NCI-H2107 treated with DMSO at 0.1 percent for 48 hours (cell line): Measurements from ENCODE around the gene CBLL1.

Experiments used
- DNase-seq: peaks from one replicate; lab custom pipeline; 2025; ENCODE audit not compliant: unreplicated experiment; lab: John Stamatoyannopoulos, UW

CBLL1 gene

DNA sequence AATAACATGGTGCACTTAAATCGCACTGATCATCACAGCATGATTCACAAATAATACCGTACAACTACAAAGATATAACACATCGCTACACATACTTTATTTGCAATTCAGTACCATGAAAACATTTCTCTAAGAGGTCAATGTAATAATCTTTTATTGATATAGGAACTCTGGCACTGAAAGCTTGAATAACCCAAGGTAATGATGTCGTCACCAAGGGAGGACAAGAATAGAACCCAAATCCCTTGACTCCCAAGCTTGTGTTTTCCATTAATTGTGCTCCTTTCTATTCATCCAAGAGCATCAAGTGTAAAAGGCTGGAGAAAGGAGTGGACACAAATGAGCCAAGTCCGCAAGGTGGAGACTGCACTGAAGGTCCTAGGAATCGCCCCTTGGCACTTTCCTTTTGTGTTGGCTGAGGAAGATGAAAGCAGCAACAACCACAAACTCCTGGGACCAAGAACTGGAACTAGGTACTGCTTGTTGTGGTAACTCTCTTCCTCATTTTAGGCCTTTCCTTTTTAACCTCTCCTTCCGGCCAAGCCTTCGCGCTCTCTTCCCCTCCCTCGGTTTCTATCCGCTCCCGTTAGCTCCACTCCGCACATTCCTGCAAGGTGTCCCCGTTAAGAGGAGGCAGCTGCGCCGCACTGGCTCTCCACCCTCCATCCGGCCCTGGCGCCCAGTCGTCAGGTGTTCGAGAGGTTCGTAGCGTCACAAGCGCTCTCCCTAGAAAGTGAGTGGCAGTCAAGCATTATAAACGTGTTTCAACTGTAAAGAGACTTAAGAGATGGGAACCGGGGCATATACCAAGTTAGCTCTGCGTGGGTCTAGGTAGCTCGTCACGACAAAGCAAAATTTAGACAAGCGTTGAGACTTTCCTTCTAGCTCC is 1.0 kb upstream of the CBLL1 start:
- DNase-seq = peak; percentile 92

DNA sequence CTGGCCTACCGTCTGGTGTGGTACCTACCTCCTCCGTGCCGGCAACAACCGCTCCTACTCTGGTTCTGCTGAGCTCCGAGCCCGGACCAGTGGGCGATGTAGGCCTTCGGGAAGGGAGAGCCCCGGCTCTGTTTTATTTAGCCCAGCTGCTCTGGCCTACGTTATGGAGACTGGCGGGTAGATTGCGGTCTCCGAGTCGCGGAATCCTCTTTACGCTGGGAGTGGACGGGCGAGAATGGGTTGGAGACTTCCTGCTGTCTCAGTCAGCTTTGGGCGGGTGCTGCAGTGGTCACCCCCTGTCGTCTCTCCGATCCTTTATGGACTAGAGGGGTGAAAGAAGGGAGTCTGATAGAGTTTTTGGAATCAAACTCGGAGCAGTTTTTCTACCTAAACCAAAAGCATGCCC is 406 bp downstream of the CBLL1 start:
- DNase-seq = no peak

DNA sequence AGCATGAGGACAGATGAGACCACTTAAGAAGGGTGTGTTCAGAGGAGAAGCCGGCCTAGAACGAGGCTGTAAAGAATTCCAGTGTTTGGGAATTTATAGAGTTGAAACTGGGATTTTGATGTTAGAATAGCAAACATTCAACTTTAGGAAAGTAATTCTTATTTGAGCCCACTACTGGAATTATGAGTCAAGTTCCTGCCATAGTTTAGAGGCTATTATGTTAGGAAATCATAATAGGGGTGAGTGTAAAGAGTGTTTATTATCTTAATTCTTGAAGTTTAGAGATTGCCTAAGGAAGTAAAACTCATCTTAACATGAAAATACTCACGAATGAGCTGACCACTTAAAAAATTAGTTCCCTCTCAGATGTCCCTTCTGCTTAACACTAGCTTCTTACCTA is 2.1 kb downstream of the CBLL1 start:
- no peak for DNase-seq

DNA sequence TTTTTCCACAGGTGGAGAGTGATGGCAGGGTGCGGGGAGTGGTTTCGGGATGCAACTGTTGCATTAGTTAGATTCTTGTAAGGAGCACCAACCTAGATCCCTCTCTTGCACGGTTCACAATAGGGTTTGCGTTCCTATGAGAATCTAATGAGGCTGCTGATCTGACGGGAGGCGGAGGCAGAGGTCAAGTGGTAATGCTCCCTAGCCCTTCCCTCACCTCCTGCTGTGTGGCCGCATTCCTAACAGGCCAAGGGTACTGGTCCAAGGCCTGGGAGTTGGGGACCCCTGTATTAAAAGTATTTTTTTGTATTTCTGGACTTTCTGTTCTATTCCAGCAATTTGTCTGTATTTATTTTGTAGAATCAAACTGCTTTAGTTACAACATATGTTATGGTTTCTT is 7.2 kb downstream of the CBLL1 start:
- DNase-seq = no peak

DNA sequence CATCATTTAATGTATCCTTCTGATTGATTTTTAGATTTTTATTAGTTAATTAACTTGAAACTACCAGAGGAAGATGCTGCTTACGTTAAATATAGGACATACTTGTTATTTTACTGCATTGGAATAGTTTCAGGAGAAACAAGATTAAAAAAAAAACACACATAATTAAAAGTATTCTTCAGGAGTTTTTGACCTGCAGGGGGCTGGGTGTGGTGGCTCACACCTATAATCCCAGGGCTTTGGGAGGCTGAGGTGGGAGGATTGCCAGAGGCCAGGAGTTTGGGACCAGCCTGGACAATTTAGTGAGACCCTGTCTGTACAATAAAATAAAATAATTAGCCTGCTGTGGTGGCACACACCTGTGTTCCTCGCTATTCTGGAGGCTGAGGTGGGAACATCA is 10.7 kb downstream of the CBLL1 start:
- no peak for DNase-seq

DNA sequence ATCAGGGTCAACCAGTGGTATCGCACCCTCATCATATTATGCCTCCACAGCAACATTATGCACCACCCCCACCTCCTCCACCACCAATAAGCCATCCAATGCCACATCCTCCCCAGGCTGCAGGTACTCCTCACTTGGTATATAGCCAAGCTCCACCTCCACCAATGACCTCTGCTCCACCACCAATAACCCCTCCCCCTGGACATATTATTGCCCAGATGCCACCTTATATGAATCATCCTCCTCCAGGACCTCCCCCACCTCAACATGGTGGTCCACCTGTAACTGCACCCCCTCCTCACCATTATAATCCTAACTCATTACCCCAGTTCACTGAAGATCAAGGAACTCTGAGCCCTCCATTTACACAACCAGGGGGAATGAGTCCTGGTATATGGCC is 14.7 kb downstream of the CBLL1 start:
- DNase-seq = no peak

DNA sequence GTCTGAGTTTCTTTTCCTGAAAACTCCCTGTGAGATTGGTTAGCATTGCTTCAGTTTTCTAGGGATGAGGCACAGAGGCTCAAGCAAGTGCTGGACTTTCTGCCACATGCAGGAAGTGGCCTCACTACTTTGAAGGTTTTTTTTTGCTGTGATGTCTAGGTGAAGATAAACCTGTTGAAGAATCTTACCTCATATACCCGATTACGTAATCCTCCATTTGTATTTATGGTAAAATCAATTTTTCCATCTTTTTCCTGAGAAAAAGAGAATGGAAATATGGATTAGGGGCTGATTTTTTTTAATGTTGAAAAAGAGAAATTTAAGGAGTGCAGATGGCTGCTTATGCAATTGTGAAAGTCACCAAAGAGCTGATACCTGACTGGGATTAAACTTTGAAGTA is 23.4 kb downstream of the CBLL1 start:
- DNase-seq = no peak

DNA sequence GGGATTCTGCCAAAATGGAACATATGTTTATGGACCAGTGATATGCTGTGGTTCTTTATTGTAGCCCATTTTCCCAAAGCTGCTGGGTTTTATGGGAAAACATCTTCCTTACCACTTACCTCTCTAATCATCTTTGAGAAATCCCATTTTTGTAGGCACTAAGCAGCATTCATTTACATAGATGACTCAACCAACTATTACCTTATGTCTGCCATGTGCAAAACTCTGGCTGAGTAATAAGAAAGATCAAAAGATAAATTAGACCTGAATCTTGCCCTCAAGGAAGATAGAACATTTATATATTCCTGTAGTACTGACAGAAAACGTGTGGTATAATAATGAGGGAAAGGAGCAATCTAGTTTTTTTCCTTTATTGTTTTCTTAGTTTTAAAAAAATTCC is 24.3 kb downstream of the CBLL1 start:
- DNase-seq = no peak

DNA sequence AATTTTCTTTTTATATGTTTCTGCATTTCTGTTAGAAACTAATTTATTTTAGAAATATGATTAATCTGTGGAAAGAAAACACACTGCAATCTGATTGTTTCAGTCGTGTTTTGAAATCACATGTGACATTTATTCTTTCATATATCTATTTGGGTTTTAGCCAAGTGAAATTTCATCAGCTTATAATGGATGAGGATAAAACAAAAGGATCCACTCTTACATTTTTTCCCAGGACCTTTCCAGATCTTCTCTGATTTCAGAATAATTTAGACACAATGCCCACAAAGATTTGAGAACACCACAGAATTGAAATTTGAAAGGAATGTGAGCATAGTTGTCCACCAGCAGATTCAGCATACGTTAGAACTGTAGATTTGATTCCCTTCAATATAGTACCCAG is 29.1 kb downstream of the CBLL1 start:
- DNase-seq = no peak

DNA sequence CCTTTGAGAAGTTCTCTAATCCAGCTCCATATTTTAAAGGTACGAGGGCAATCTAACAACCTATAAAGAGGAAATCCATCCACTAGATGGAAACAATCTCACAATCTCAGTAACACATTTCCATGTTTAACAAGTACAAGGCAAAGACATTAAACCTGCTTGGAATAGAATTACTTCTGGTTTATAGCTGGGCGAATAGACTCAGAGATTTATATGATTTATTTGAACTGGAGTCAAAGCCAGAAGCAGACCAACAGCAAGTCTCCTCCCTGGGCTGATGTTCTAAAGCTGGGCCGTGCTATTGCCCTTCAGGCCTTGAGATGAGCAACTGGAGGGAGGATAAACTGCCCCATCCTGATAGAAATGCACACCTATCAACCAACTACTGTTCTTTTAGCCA is 33.8 kb downstream of the CBLL1 start:
- no peak for DNase-seq

DNA sequence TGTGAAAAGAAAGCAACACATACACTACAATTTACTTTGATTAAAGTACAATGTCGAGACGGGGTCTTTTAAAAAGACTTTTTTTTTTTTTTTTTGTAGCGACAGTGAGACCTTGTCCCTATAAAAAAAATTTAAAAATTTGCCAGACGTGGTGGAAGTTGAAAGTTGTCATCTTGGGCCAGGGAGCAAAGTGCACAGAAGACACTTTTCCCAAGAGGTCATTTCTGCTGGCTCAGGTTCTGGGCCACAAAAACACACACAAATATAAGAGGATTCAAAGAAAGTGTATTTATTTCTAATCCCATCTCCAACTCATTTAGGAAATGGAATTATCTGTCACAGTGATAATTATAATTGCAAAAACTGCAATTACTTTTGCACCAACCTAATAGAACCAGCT is 34.3 kb downstream of the CBLL1 start:
- DNase-seq = no peak

DNA sequence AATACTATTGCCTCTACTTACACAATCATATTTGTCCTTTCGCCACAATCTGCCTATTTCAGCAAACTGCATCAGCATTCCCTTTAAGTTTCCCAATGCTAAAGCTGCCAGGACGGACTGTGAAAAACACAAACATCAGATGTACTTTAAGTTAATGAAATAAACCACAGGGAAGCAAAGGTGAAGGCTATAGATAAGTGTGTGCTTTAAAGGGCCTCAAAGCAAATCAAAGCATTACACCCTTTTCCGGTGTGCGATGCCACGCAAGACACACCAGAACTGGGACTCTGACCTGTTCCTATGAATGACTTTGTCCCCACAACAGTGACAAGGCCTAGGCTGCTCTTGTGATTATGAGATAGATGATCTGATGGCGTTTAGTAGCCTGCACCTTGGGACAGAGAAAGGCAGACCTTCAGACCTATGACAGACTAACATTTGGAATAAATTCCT is 35.7 kb downstream of the CBLL1 start:
- DNase-seq = no peak

DNA sequence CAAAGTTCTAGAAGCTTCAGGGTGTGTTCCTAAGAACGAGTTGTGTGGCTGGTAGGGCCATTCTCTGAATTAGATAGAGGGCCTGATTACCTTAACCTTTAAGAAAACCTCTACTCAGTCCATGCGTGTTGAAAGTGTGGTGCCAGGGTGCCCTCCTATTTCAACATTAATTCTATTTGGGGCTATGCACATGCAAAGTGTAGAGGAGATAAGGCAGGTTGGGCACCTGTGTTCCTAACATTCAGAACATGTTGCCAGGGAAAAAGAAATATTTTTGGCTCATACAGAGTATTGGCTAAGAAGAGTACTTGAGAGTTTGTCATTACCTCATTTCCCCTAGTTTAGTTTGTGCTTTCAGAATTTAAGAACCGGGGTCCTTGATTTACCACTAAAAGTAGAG is 38.4 kb downstream of the CBLL1 start:
- no peak for DNase-seq

DNA sequence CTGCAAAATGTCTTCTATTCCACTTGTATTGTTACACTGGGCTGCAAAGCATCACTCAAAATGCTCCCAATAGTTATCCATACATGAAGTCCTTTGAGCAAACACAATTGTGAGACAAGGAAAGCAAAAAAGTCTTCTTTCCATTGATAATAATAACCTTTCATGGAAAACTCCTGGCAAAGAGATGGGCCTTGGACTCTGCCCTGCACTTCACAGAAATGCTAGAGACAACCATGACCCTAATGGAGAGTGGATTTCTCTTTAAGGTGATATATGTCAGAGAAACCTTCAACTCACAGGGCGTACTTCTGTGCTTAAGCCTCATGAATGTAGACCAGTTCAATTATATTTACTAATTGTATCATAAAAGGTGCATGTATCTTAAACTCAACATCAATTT is 39.7 kb downstream of the CBLL1 start:
- DNase-seq = no peak

DNA sequence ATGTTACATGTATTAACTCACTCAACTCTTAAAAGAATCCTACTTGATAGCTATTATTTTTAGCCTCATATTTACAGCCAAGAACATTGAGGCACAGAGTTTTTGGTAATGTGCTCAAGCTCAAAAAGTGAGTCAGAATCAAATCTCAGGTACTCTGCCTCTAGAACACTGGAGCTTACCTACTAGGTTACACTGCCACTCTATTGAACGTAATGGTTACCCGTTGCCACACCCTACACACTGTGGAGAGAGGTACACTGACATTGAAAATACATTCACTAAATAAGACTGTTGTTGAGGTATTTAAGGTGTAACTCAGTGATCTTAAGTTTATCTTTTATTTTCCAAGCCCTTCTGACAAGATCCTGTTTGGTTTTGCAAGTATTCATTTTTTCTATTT is 41.2 kb downstream of the CBLL1 start:
- no peak for DNase-seq

DNA sequence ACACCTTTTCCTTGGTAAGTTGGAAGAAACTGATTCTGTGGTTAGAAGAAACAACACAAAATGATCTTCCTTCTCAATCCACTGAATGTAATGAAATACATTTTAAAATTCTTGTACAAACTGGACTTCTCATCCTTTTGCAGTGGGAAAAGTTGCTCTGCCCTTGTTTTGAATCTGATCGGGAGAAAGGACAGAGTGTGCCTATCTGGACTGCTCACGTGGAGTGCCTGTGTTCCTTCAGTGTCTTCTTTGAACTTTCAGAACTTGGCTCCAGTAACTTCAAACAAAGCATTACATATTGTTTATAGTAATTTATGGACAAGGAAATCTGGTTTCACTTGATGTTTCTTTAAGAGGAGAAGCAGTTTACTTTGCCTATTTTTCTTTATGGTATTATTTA is 42.0 kb downstream of the CBLL1 start:
- DNase-seq = no peak

DNA sequence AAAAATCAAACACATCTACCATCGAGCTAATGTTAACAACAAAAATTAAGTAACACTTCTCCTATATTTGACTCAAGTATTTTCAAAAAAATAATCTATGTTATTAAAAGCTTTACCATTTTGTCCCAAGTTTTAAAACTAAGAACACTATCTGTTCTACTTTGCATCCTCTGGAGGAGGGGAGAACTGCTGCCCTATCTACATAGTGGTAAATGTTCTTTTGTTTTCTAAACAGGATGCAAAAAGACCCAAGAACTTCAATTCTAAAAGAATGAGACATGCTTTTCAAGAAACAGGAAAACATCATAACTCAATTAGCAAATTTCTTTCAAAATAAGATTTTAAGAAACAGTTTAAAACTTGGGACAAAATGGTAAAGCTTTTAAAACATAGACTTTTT is 44.3 kb downstream of the CBLL1 start:
- DNase-seq = no peak

DNA sequence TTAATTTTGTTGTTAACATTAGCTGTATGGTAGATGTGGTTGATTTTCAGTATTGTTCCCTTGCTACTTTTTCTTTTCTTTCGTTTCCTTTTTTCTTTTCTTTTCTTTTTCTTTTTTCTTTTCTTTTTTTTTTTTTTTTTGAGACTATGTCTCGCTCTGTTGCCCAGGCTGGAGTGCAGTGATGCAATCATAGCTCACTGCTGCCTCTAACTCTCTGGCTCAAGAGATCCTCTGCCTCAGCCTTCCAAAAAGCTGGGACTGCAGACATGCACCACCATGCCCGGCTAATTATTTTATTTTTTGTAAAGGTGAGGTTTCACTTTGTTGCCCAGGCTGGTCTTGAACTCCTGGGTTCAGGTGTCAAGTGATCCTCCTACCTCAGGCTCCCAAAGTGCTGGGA is 44.7 kb downstream of the CBLL1 start:
- no peak for DNase-seq

DNA sequence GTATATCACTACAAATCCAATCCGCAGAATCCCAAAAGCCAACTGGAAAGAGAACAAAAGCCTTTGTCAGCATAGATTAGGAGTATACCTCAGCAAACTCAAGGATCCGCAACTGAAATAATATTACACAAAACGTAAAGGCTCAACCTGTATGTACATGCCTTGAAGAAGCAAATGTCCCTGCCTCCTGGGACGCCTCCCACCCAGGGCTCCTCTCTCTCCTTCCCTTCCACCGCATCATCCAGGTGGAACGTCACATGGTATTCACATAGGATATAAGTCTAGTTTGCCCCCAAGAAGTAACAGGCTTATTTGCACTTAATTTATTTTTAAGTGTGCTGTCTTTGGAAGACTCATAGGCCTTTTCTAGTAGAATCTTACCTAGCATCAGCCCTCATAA is 45.7 kb downstream of the CBLL1 start:
- DNase-seq = no peak

DNA sequence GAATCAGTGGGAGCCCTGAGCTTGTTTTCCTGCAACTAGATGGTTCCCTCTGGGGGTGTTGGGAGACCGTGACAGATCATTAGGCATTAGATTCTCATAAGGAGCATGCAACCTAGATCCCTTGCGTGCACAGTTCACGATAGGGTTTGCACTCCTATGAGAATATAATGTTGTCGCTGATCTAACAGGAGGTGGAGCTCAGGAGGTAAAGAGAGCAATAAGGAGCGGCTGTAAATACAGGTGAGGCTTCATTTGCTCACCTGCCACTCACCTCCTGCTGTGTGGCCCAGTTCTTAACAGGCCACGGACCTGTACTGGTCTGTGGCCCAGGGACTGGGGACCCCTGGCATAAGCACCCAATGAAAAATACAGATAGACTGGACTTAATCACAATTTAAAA is 48.4 kb downstream of the CBLL1 start:
- DNase-seq = no peak

DNA sequence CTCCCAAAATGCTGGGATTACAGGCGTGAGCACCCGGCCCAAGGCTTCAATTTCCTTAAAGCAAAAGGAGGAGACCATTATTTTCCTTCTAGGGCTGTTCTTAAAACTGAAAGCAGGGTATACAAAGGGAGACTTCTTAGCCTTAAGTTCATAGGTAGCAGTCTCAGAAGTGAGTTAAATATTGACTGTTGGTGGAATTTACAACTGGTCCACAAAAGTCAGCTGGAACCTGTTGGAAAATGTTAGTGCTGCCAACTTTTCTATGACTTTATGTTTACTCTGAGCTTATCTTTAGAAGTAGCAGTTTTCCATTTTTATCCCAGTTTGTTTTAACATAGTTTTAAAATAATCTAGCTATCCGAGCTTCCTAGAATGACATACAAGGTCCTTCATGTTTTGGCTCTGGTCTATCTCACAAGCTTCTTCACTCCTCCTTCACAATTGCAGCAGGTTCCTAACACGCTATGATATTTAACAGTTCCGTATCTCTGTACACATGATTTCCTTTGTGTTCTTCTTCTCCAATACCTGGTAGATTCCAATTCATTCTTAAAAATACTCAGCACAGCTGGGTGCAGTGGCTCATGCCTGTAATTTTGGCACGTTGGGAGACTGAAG is 55.8 kb downstream of the CBLL1 start:
- no peak for DNase-seq

DNA sequence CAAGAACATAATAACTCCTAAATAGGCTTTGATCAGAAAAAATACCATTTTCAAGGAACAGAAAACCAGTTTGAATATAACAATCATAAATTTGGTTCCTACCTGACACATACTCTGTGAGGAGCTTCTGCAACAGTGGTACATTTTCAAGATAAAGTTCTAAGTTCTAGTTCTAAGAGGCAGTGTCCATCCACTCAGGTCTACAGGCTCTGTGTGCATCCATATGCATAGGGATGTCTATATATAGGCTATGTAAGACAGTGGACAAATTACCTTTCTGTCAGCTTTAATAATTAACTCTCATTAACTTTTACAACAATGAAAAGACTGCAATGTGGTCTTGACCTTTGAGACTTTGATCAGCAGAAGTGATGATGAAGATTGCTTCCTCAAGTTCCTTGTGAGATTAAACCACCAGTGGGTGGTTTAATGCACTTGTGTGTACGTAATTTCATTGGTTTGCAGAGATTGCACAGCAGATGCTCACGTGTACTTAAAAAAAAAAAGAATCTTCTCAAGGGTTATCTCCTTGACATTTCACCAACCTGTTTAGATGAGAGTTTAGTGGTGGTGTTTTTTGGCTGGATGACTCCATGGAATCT is 59.2 kb downstream of the CBLL1 start, which contains the start of gene SLC26A3:
SLC26A3 (minus strand) TSS at position 215 of the 602 bp plus-strand sequence. CDS start 8,714 bp downstream, outside the sequence.
- DNase-seq = no peak
